HepG2 (cell line): ENCODE measurements around the gene IQCE. TPM values are rescaled to one million over a fixed set of nuclear protein-coding genes. Genes with fewer than 3 reads are reported as not detected.

Experiments used
- AHR ChIP-seq: IDR thresholded peaks from 2 replicates; pipeline ENCODE4 v1.6.1; 2018; ENCODE audit warnings: missing genetic modification reagents, missing compliant biosample characterization
- ATRX ChIP-seq: sonication (generic); formaldehyde crosslinking; IDR thresholded peaks from 2 replicates; pipeline ENCODE4 v1.4.0; 2020; ENCODE audit warnings: missing genetic modification reagents, borderline replicate concordance
- BCLAF1 ChIP-seq: fragments of 450-650 bp; IDR thresholded peaks from 2 replicates; pipeline ENCODE4 v1.6.1; 2017; ENCODE audit warnings: mild to moderate bottlenecking
- BRCA1 ChIP-seq: sonication (generic); formaldehyde crosslinking; IDR thresholded peaks from 2 replicates; pipeline ENCODE4 v1.4.0; 2020; ENCODE audit warnings: missing genetic modification reagents
- CENPT ChIP-seq: sonication (generic); formaldehyde crosslinking; IDR thresholded peaks from 2 replicates; pipeline ENCODE4 v1.8.0; 2022; ENCODE audit warnings: low read depth, mild to moderate bottlenecking, moderate library complexity, missing genetic modification reagents
- HDAC1 ChIP-seq: sonication (generic); formaldehyde crosslinking; IDR thresholded peaks from 2 replicates; pipeline ENCODE4 v1.5.1; 2020; ENCODE audit warnings: mild to moderate bottlenecking, missing genetic modification reagents
- HNRNPL ChIP-seq: fragments of 200-400 bp; formaldehyde crosslinking; IDR thresholded peaks from 2 replicates; pipeline ENCODE4 v1.6.1; 2017; ENCODE audit warnings: mild to moderate bottlenecking, low read depth, low read length
- MAFG ChIP-seq: sonication (generic); formaldehyde crosslinking; IDR thresholded peaks from 2 replicates; pipeline ENCODE4 v1.5.1; 2020; ENCODE audit warnings: mild to moderate bottlenecking, missing genetic modification reagents
- PTBP1 ChIP-seq: fragments of 200-400 bp; formaldehyde crosslinking; IDR thresholded peaks from 2 replicates; pipeline ENCODE4 v1.6.1; 2018; ENCODE audit warnings: low read length, low read depth; ENCODE audit not compliant: poor library complexity, severe bottlenecking
- REST ChIP-seq, 2 experiments: IDR thresholded peaks; 2 replicates each; pipeline ENCODE4 v1.6.1; 2011 to 2012; ENCODE audit warnings: low read length in 2 of 2, borderline replicate concordance in 1 of 2, low read depth in 1 of 2, mild to moderate bottlenecking in 1 of 2, moderate library complexity in 1 of 2
- SAFB2 ChIP-seq: sonication (generic); formaldehyde crosslinking; IDR thresholded peaks from 2 replicates; pipeline ENCODE4 v1.5.1; 2020; ENCODE audit warnings: missing genetic modification reagents, low read depth, mild to moderate bottlenecking, borderline replicate concordance
- TCF7L2 ChIP-seq: IDR thresholded peaks from 2 replicates; pipeline ENCODE4 v1.6.1; 2011; ENCODE audit warnings: mild to moderate bottlenecking, low read depth, low read length, moderate library complexity
- YEATS2 ChIP-seq: sonication (generic); formaldehyde crosslinking; IDR thresholded peaks from 2 replicates; pipeline ENCODE4 v1.4.0; 2020; ENCODE audit warnings: missing genetic modification reagents, borderline replicate concordance
- ZBTB4 ChIP-seq: sonication (generic); formaldehyde crosslinking; IDR thresholded peaks from 2 replicates; pipeline ENCODE4 v1.4.0; 2020; ENCODE audit warnings: missing genetic modification reagents, mild to moderate bottlenecking, borderline replicate concordance
- ZSCAN25 ChIP-seq: sonication (generic); formaldehyde crosslinking; IDR thresholded peaks from 2 replicates; pipeline ENCODE4 v1.8.0; 2022; ENCODE audit warnings: mild to moderate bottlenecking, missing genetic modification reagents
- polyA plus RNA-seq, 8 experiments: library from polyadenylated mRNA; depleted of rRNA in 3 of 8; stranded (reverse) in 7 of 8; unstranded in 1 of 8; fragments of >200 nt; fragmentation: Illumina TruSeq in 4 of 8; extraction: Trizol in 4 of 8; gene quantifications; 2 replicates each; pipeline versions ENCODE4 v1.2.1 to v1.2.3, GENCODE V29; 2011 to 2016; ENCODE audit warnings: low read depth in 4 of 8, missing spikeins in 1 of 8, mixed read lengths in 1 of 8; ENCODE audit not compliant: insufficient read depth in 1 of 8
- total RNA-seq, 5 experiments: library from RNA; depleted of rRNA; stranded (reverse); fragments of >200 nt; fragmentation: Illumina TruSeq; extraction: Trizol; gene quantifications; 2 replicates each; pipeline ENCODE4 v1.2.3, GENCODE V29; 2016; ENCODE audit warnings: low read depth in 1 of 5
- TF ChIP-seq, protein P1 (sequence below): sonication (generic); formaldehyde crosslinking; IDR thresholded peaks from 2 replicates; pipeline ENCODE4 v1.8.0; 2022; ENCODE audit warnings: low read depth, missing genetic modification reagents
- TF ChIP-seq, protein P2 (sequence below): sonication (generic); formaldehyde crosslinking; IDR thresholded peaks from 2 replicates; pipeline ENCODE4 v1.8.1; 2023; ENCODE audit warnings: mild to moderate bottlenecking, missing genetic modification reagents, borderline replicate concordance

IQCE gene
- total and polyA plus RNA-seq, 2 of the 13 experiments (the other 11 are each of a cell fraction or from before 2014, with no cell fraction given): 1.5 to 2.5 TPM

DNA sequence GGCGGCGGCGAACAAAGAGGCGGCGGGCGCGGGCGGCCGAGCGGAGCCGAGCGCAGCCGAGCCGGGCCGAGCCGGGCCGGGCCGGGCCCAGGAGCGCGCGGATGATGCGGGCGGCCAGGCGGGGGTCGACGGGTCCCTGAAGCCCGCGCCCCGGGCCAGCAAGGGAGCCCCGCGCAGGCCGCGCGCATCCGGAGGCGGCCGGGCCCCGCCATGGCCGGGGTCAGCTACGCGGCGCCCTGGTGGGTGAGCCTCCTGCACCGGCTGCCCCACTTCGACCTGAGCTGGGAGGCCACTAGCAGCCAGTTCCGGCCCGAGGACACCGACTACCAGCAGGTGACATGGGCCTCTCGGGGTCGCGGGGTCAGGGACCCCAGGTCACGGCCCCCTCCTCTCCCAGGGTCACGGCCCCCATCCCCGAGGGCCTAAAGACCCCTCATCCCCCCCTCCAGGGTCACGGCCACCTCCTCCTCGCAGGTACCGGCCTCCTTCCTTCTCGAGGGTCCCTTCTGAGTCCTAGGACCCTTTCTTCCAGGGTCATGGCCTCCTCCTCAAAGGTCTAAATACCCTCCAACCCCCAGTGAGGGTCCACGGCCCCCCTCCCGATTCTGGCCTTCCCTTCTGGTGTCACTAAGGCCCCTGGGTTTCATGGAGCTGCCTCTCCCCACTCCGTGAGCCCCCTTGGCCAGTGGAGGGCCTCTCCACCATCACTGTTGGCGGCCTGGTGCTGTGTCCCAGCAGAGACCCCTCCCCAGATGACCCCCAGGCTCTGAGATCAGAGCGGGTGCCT lies 73.4 kb downstream of the IQCE start, which contains the start of gene TTYH3 (continued):
- TF ChIP-seq, protein P1, sequence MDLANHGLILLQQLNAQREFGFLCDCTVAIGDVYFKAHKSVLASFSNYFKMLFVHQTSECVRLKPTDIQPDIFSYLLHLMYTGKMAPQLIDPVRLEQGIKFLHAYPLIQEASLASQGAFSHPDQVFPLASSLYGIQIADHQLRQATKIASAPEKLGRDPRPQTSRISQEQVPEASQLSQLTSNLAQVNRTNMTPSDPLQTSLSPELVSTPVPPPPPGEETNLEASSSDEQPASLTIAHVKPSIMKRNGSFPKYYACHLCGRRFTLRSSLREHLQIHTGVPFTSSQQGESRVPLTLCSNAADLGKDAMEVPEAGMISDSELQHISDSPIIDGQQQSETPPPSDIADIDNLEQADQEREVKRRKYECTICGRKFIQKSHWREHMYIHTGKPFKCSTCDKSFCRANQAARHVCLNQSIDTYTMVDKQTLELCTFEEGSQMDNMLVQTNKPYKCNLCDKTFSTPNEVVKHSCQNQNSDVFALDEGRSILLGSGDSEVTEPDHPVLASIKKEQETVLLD (CRISPR knock-in tag): no peak
- no peak for TF ChIP-seq BRCA1 (CRISPR knock-in tag)
- TF ChIP-seq HNRNPL: no peak
- TF ChIP-seq REST (IDR thresholded peaks at IDR 0.05; ENCODE audit: borderline replicate concordance in 1 of 2, low read depth in 1 of 2, low read length in 2 of 2): no peak
- no peak for TF ChIP-seq MAFG (CRISPR knock-in tag)
- TF ChIP-seq AHR (CRISPR knock-in tag): 0 out of 2 replicates have a peak, but pooled peaks have one; percentile 7
- TF ChIP-seq SAFB2 (CRISPR knock-in tag): no peak
- TF ChIP-seq ZSCAN25 (CRISPR knock-in tag): no peak
- TF ChIP-seq PTBP1: no peak
- no peak for TF ChIP-seq BCLAF1
- no peak for TF ChIP-seq YEATS2
- TF ChIP-seq HDAC1 (CRISPR knock-in tag): no peak
- TF ChIP-seq CENPT (CRISPR knock-in tag): no peak
- TF ChIP-seq ZBTB4: no peak
- TF ChIP-seq, protein P2, sequence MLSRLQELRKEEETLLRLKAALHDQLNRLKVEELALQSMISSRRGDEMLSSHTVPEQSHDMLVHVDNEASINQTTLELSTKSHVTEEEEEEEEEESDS: no peak
- no peak for TF ChIP-seq ATRX (CRISPR knock-in tag)
- TF ChIP-seq TCF7L2: no peak
